ENCODE measurements around the gene PBX2. TPM values are rescaled to one million over a fixed set of nuclear protein-coding genes. Genes with fewer than 3 reads are reported as not detected.

PBX2 gene
- polyA plus RNA-seq, 3 donors = 1.9 to 201 (median 4.0) TPM

- Mint-ChIP-seq H3K4me3 (no peak within 1 kb of the TSS), H3K27ac (peak within 1 kb of the TSS; percentile 40 to 92 (median 69)), H3K9me3 (no peaks in the 10 kb centered on the region), H3K27me3 (ENCODE audit: low read depth in 3 of 3) (peaks cover 0 to 4% (median 2%) of the 10 kb centered on the region in 3 donors), H3K4me1 (peaks cover 76% of the 10 kb centered on the region), H3K36me3 (peaks cover 66 to 82% of the 10 kb centered on the region in 2 donors)
- Histone ChIP-seq H3K4me2 (replicated peaks; ENCODE audit: extremely low read depth, low read length, poor library complexity, severe bottlenecking) (no peak within 1 kb of the TSS), H3K9me3 (replicated peaks in 1 of 2; ENCODE audit: control insufficient read depth in 1 of 2, insufficient read depth in 1 of 2, low read length in 2 of 2) (no peaks in the 10 kb centered on the region), H3K27me3 (ENCODE audit: control insufficient read depth in 2 of 2, insufficient read depth in 2 of 2, low read length in 2 of 2) (no peaks in the 10 kb centered on the region), H2AFZ (ENCODE audit: insufficient read depth, low read depth, low read length, poor library complexity, severe bottlenecking) (no peak within 1 kb of the TSS), H3K9ac (ENCODE audit: insufficient read depth, low read length, poor library complexity, severe bottlenecking) (no peak within 1 kb of the TSS), H3K4me1 (ENCODE audit: control insufficient read depth in 1 of 2, insufficient read depth in 2 of 2, low read length in 2 of 2) (peaks cover 59 to 65% of the 10 kb centered on the region in 2 donors), H3K27ac (ENCODE audit: low read depth in 1 of 2, low read length in 2 of 2) (peak within 1 kb of the TSS; percentile 11 to 62), H3K4me3 (replicated peaks in 1 of 3; ENCODE audit: low read depth in 2 of 3, low read length in 3 of 3) (no peak within 1 kb of the TSS), H3K79me2 (ENCODE audit: insufficient read depth, low read length) (peaks cover 66% of the 10 kb centered on the region), H3K36me3 (replicated peaks in 1 of 2; ENCODE audit: control insufficient read depth in 1 of 2, insufficient read depth in 2 of 2, low read length in 2 of 2) (peaks cover 57 to 77% of the 10 kb centered on the region in 2 donors), H4K20me1 (ENCODE audit: insufficient read depth, low read length) (peaks cover 7% of the 10 kb centered on the region)
- WGBS (ENCODE audit: insufficient coverage) = 96% methylated on average over 3 of the region's 6 CpGs
- intact Hi-C loops (cut with micrococcal nuclease) = no loop called here
- DNase-seq = no peak
- TF ChIP-seq CTCF (IDR thresholded peaks at IDR 0.05) = no peak
Observed at GRCh38 chr6:32184084-32184640, 5.8 kb downstream of the PBX2 start, which contains the start of gene AGER. Gene AGER, minus strand, starts transcription at chr6:32184253. Its CDS starts 31 bp downstream, at chr6:32184222.

GRCh38 chr6:32183483-32184083 lies 6.4 kb downstream of the PBX2 start:
- Histone ChIP-seq H3K4me1 (ENCODE audit: control insufficient read depth in 1 of 2, insufficient read depth in 2 of 2, low read length in 2 of 2) (peaks cover 59 to 65% of the 10 kb centered on the region in 2 donors), H3K9me3 (replicated peaks in 1 of 2; ENCODE audit: control insufficient read depth in 1 of 2, insufficient read depth in 1 of 2, low read length in 2 of 2) (no peaks in the 10 kb centered on the region), H3K27ac (ENCODE audit: low read depth in 1 of 2, low read length in 2 of 2) (peak overlapping the region; percentile 11 to 62), H3K27me3 (ENCODE audit: control insufficient read depth in 2 of 2, insufficient read depth in 2 of 2, low read length in 2 of 2) (no peaks in the 10 kb centered on the region), H4K20me1 (ENCODE audit: insufficient read depth, low read length) (peaks cover 7% of the 10 kb centered on the region), H3K36me3 (replicated peaks in 1 of 2; ENCODE audit: control insufficient read depth in 1 of 2, insufficient read depth in 2 of 2, low read length in 2 of 2) (peaks cover 57 to 76% of the 10 kb centered on the region in 2 donors), H3K4me2 (replicated peaks; ENCODE audit: extremely low read depth, low read length, poor library complexity, severe bottlenecking) (no peak overlapping the region), H3K4me3 (replicated peaks in 1 of 3; ENCODE audit: low read depth in 2 of 3, low read length in 3 of 3) (no peak overlapping the region), H3K9ac (ENCODE audit: insufficient read depth, low read length, poor library complexity, severe bottlenecking) (no peak overlapping the region), H3K79me2 (ENCODE audit: insufficient read depth, low read length) (peaks cover 66% of the 10 kb centered on the region), H2AFZ (ENCODE audit: insufficient read depth, low read depth, low read length, poor library complexity, severe bottlenecking) (no peak overlapping the region)
- H3K27me3 Mint-ChIP-seq (ENCODE audit: low read depth in 3 of 3) = peaks cover 0 to 3% (median 2%) of the 10 kb centered on the region in 3 donors
- no peak for TF ChIP-seq CTCF (IDR thresholded peaks at IDR 0.05)
- intact Hi-C loops (cut with micrococcal nuclease) = no loop called here
- H3K4me3 Mint-ChIP-seq = no peak overlapping the region
- WGBS (ENCODE audit: insufficient coverage) = 96% methylated on average over 14 of the region's 15 CpGs
- H3K9me3 Mint-ChIP-seq = no peaks in the 10 kb centered on the region
- peak overlapping the region in 6 of 7 donors; percentile 20 to 78 (median 62) for H3K27ac Mint-ChIP-seq
- peaks cover 62 to 77% of the 10 kb centered on the region in 2 donors for H3K36me3 Mint-ChIP-seq
- no peak for DNase-seq
- H3K4me1 Mint-ChIP-seq = peaks cover 76% of the 10 kb centered on the region
